HepG2 (cell line): Measurements from ENCODE around the gene MLYCD. TPM values are rescaled to one million over a fixed set of nuclear protein-coding genes. Genes with fewer than 3 reads are reported as not detected.

Source experiments
- BRCA1 ChIP-seq: sonication (generic); formaldehyde crosslinking; IDR thresholded peaks from 2 replicates; pipeline ENCODE4 v1.4.0; 2020; ENCODE audit warnings: missing genetic modification reagents
- CERS6 ChIP-seq: sonication (generic); formaldehyde crosslinking; IDR thresholded peaks from 2 replicates; pipeline ENCODE4 v1.5.0; 2020; ENCODE audit warnings: missing genetic modification reagents
- CHD2 ChIP-seq: IDR thresholded peaks from 2 replicates; pipeline ENCODE4 v1.6.1; 2011; ENCODE audit warnings: low read depth, low read length, improper control_type of control experiment
- DPF2 ChIP-seq: sonication (generic); formaldehyde crosslinking; IDR thresholded peaks from 2 replicates; pipeline ENCODE4 v1.4.0; 2020; ENCODE audit warnings: mild to moderate bottlenecking, low read depth, missing genetic modification reagents, borderline replicate concordance
- HDAC6 ChIP-seq: fragments of 200-600 bp; sonication (generic); IDR thresholded peaks from 2 replicates; pipeline ENCODE4 v1.7.0; 2017; ENCODE audit warnings: mild to moderate bottlenecking, antibody characterized with exemption, low read length, low read depth
- IKZF1 ChIP-seq: fragments of 450-650 bp; IDR thresholded peaks from 2 replicates; pipeline ENCODE4 v1.7.1; 2016
- JUND ChIP-seq: sonication (generic); formaldehyde crosslinking; IDR thresholded peaks from 2 replicates; pipeline ENCODE4 v1.8.0; 2022; ENCODE audit warnings: mild to moderate bottlenecking, missing genetic modification reagents
- MAZ ChIP-seq, 2 experiments: sonication (generic) in 1 of 2; formaldehyde crosslinking in 1 of 2; IDR thresholded peaks; 2 replicates each; pipeline versions ENCODE4 v1.5.0 to v1.6.1; 2012 to 2020; ENCODE audit warnings: low read depth in 2 of 2, mild to moderate bottlenecking in 2 of 2, borderline replicate concordance in 1 of 2, improper control_type of control experiment in 1 of 2, low read length in 1 of 2, missing genetic modification reagents in 1 of 2, moderate library complexity in 1 of 2
- MTA1 ChIP-seq: sonication (generic); formaldehyde crosslinking; IDR thresholded peaks from 2 replicates; pipeline ENCODE4 v1.4.0; 2020; ENCODE audit warnings: missing genetic modification reagents, mild to moderate bottlenecking, borderline replicate concordance
- NR0B2 ChIP-seq: sonication (generic); formaldehyde crosslinking; IDR thresholded peaks from 2 replicates; pipeline ENCODE4 v1.4.0; 2020; ENCODE audit warnings: mild to moderate bottlenecking, missing genetic modification reagents
- NR2F1 ChIP-seq, 2 experiments: fragments of 450-650 bp in 1 of 2; formaldehyde crosslinking in 1 of 2; IDR thresholded peaks; 2 replicates each; pipeline versions ENCODE4 v1.5.0 to v1.6.1; 2016 to 2020; ENCODE audit warnings: mild to moderate bottlenecking in 1 of 2, missing compliant biosample characterization in 1 of 2, missing genetic modification reagents in 1 of 2, moderate library complexity in 1 of 2
- YEATS4 ChIP-seq: sonication (generic); formaldehyde crosslinking; IDR thresholded peaks from 2 replicates; pipeline ENCODE4 v1.4.0; 2020; ENCODE audit warnings: missing genetic modification reagents, borderline replicate concordance
- ZBTB3 ChIP-seq: sonication (generic); formaldehyde crosslinking; IDR thresholded peaks from 2 replicates; pipeline ENCODE4 v1.4.0; 2020; ENCODE audit warnings: low read depth, mild to moderate bottlenecking, moderate library complexity, missing genetic modification reagents, borderline replicate concordance
- ZNF382 ChIP-seq: sonication (generic); formaldehyde crosslinking; IDR thresholded peaks from 2 replicates; pipeline ENCODE4 v1.5.0; 2020; ENCODE audit warnings: missing genetic modification reagents, mild to moderate bottlenecking, borderline replicate concordance
- ZNF546 ChIP-seq: sonication (generic); formaldehyde crosslinking; conservative IDR thresholded peaks from 2 replicates; pipeline ENCODE4 v1.8.1; 2023; ENCODE audit warnings: mild to moderate bottlenecking, missing genetic modification reagents
- ZNF609 ChIP-seq: sonication (generic); formaldehyde crosslinking; IDR thresholded peaks from 2 replicates; pipeline ENCODE4 v1.4.0; 2020; ENCODE audit warnings: mild to moderate bottlenecking, missing genetic modification reagents, borderline replicate concordance
- ZNF615 ChIP-seq: sonication (generic); formaldehyde crosslinking; IDR thresholded peaks from 2 replicates; pipeline ENCODE4 v1.5.0; 2020; ENCODE audit warnings: mild to moderate bottlenecking, missing genetic modification reagents, borderline replicate concordance
- ZNF660 ChIP-seq: sonication (generic); formaldehyde crosslinking; IDR thresholded peaks from 2 replicates; pipeline ENCODE4 v1.5.1; 2020; ENCODE audit warnings: mild to moderate bottlenecking, low read depth, missing genetic modification reagents, borderline replicate concordance
- ZNF691 ChIP-seq: sonication (generic); formaldehyde crosslinking; IDR thresholded peaks from 2 replicates; pipeline ENCODE4 v1.4.0; 2020; ENCODE audit warnings: missing genetic modification reagents, low read depth, mild to moderate bottlenecking, borderline replicate concordance
- ZNF784 ChIP-seq: sonication (generic); formaldehyde crosslinking; IDR thresholded peaks from 2 replicates; pipeline ENCODE4 v1.5.1; 2020; ENCODE audit warnings: missing genetic modification reagents, mild to moderate bottlenecking, borderline replicate concordance
- polyA plus RNA-seq, 8 experiments: library from polyadenylated mRNA; depleted of rRNA in 3 of 8; stranded (reverse) in 7 of 8; unstranded in 1 of 8; fragments of >200 nt; fragmentation: Illumina TruSeq in 4 of 8; extraction: Trizol in 4 of 8; gene quantifications; 2 replicates each; pipeline versions ENCODE4 v1.2.1 to v1.2.3, GENCODE V29; 2011 to 2016; ENCODE audit warnings: low read depth in 4 of 8, missing spikeins in 1 of 8, mixed read lengths in 1 of 8; ENCODE audit not compliant: insufficient read depth in 1 of 8
- total RNA-seq, 5 experiments: library from RNA; depleted of rRNA; stranded (reverse); fragments of >200 nt; fragmentation: Illumina TruSeq; extraction: Trizol; gene quantifications; 2 replicates each; pipeline ENCODE4 v1.2.3, GENCODE V29; 2016; ENCODE audit warnings: low read depth in 1 of 5

The MLYCD gene
- total and polyA plus RNA-seq, 2 of the 13 experiments (the other 11 are each of a cell fraction or from before 2014, with no cell fraction given) = 1.8 to 4.0 TPM

GRCh38 chr16:83925957-83926725 is 27.2 kb downstream of the MLYCD start (continued):
- TF ChIP-seq ZBTB3 (CRISPR knock-in tag) (no peak), ZNF784 (no peak), CERS6 (CRISPR knock-in tag) (peak; percentile 86; the same call in 1 of the 2 replicates), NR2F1 (CRISPR knock-in tag; IDR thresholded peaks at IDR 0.05) (no peak), ZNF609 (CRISPR knock-in tag) (0 out of 2 replicates have a peak, but pooled peaks have one; percentile 6), YEATS4 (CRISPR knock-in tag) (0 out of 2 replicates have a peak, but pooled peaks have one; percentile 17), ZNF615 (CRISPR knock-in tag) (no peak), ZNF691 (CRISPR knock-in tag) (0 out of 2 replicates have a peak, but pooled peaks have one; percentile 33), BRCA1 (CRISPR knock-in tag) (no peak), JUND (CRISPR knock-in tag) (no peak), ZNF546 (CRISPR knock-in tag) (no peak), NR0B2 (CRISPR knock-in tag) (no peak), MAZ (IDR thresholded peaks at IDR 0.05; ENCODE audit: borderline replicate concordance, low read depth, low read length) (no peak), MAZ (CRISPR knock-in tag; IDR thresholded peaks at IDR 0.05; ENCODE audit: low read depth) (no peak), IKZF1 (no peak), ZNF660 (CRISPR knock-in tag) (0 out of 2 replicates have a peak, but pooled peaks have one; percentile 48), HDAC6 (no peak), MTA1 (CRISPR knock-in tag) (no peak), DPF2 (CRISPR knock-in tag) (no peak), ZNF382 (no peak), CHD2 (no peak)
